ENCODE data around the gene DDX10.

DDX10 gene

DNA sequence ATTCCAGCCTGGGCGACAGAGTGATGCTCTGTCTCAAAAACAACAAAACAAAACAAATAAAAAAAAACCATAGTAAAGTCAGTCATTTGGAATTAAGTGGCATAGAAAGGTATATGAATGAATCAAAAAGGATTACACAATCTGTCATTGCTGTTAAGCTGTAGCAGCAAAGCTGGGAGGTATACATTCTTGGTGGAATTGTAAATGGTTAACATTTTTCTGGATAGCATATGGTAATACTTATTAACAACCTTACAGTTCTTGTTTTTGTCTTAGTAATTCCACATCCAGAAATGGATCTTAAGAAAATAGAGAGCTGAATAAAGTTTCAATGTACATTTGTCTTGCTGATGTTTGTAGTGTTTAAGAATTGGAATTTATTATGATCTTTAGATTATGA is 30.0 kb downstream of the DDX10 start:
- no peaks in the 10 kb centered on the region for H3K36me3 ChIP-seq (ENCODE audit: insufficient read depth)

DNA sequence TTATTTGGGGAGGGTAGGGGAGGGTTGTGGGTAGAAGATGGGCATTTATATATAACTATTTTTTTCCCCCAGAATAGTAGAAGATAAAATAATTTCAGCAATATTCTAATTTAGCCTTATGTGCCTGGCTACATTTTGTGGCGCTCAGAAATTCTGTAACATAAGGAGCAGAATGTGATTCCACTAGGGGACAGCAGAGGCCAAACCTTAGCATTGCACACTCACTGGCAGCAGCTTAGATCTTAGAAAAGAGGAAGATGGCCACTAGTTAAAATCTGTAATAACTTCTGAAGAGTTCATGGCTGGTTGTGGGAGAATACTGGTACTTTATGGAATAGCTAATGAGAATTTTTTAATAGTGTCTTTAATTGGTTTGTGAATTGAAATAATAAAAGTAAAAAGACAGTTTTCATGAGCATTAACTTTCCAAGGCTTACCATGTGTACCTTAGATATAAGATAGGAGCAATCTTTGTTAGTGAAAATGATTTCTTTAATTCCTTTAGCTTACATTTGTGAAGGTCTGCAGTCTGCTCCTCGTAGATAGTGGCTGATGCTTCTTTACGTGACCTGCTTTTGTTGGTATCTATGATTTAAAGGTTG is 33.1 kb downstream of the DDX10 start:
- Histone ChIP-seq H3K9ac (no peak overlapping the region), H4K20me1 (ENCODE audit: insufficient read depth) (no peaks in the 10 kb centered on the region), H3K79me2 (ENCODE audit: insufficient read depth, low read depth) (no peaks in the 10 kb centered on the region), H3K27me3 (ENCODE audit: insufficient read depth, low read depth) (no peaks in the 10 kb centered on the region), H3K4me3 (IDR thresholded peaks at IDR 0.05; ENCODE audit: insufficient read depth, low read depth, low read length) (no peak overlapping the region), H3K4me1 (ENCODE audit: low read depth, poor library complexity, severe bottlenecking) (no peaks in the 10 kb centered on the region), H3K27ac (no peak overlapping the region), H3K4me2 (no peak overlapping the region), H3K36me3 (ENCODE audit: insufficient read depth) (no peaks in the 10 kb centered on the region), H2AFZ (ENCODE audit: low read depth) (no peak overlapping the region)
- TF ChIP-seq, protein P1, sequence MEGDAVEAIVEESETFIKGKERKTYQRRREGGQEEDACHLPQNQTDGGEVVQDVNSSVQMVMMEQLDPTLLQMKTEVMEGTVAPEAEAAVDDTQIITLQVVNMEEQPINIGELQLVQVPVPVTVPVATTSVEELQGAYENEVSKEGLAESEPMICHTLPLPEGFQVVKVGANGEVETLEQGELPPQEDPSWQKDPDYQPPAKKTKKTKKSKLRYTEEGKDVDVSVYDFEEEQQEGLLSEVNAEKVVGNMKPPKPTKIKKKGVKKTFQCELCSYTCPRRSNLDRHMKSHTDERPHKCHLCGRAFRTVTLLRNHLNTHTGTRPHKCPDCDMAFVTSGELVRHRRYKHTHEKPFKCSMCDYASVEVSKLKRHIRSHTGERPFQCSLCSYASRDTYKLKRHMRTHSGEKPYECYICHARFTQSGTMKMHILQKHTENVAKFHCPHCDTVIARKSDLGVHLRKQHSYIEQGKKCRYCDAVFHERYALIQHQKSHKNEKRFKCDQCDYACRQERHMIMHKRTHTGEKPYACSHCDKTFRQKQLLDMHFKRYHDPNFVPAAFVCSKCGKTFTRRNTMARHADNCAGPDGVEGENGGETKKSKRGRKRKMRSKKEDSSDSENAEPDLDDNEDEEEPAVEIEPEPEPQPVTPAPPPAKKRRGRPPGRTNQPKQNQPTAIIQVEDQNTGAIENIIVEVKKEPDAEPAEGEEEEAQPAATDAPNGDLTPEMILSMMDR (conservative IDR thresholded peaks at IDR 0.05; ENCODE audit: low read depth, low read length): peak; percentile 61

More for the DNA sequence above, 30.0 kb downstream of the DDX10 start:
- Histone ChIP-seq H3K27me3 (ENCODE audit: insufficient read depth, low read depth) (no peaks in the 10 kb centered on the region), H3K4me1 (ENCODE audit: low read depth, poor library complexity, severe bottlenecking) (no peaks in the 10 kb centered on the region), H2AFZ (ENCODE audit: low read depth) (no peak overlapping the region), H3K27ac (no peak overlapping the region), H3K4me2 (no peak overlapping the region), H3K4me3 (IDR thresholded peaks at IDR 0.05; ENCODE audit: insufficient read depth, low read depth, low read length) (no peak overlapping the region), H4K20me1 (ENCODE audit: insufficient read depth) (no peaks in the 10 kb centered on the region), H3K79me2 (ENCODE audit: insufficient read depth, low read depth) (no peaks in the 10 kb centered on the region), H3K9ac (no peak overlapping the region)
- TF ChIP-seq, protein P1 (conservative IDR thresholded peaks at IDR 0.05; ENCODE audit: low read depth, low read length): no peak

DNA sequence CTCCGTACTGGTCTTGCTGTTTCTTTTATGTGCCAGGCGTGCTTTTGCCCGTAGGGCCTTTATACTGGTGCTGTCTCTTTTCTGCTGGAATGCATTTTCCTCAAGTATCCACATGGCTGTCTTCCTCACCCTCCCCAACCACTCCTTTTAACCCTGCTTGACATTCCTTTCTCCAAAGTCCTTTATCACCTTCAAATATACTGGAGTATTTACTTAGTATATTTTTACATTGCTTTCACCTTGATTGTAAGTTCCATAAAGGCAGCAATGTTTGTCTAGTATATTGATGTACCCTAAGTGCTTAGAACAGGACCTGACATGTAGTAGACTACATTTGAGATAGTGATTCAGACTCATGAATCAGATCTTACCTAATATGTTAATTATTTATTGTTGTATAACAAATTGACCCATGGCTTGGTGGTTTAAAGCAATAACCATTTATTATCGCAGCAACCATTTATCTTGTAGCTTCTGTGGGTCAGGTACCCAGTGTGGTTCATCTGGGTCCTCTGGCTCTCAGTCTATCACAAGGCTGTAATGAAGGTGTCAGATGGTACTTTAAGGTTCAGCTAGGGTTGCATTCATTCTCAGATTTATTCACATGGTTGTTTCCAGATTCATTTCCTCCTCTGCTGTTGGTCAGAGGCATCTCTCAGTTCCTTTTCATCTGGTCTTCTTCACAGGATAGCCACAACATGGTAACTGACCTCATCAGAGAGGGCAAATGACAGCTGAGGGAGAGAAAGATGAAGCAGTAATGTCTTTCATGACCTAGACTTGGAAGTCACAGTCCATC is 34.2 kb downstream of the DDX10 start:
- no peaks in the 10 kb centered on the region for H3K79me2 ChIP-seq (ENCODE audit: insufficient read depth, low read depth)
- H4K20me1 ChIP-seq (ENCODE audit: insufficient read depth): no peaks in the 10 kb centered on the region
- H3K4me1 ChIP-seq (ENCODE audit: low read depth, poor library complexity, severe bottlenecking): no peaks in the 10 kb centered on the region
- no peak overlapping the region for H2AFZ ChIP-seq (ENCODE audit: low read depth)
- H3K4me2 ChIP-seq: no peak overlapping the region
- TF ChIP-seq, protein P1 (conservative IDR thresholded peaks at IDR 0.05; ENCODE audit: low read depth, low read length): no peak
- no peaks in the 10 kb centered on the region for H3K27me3 ChIP-seq (ENCODE audit: insufficient read depth, low read depth)
- no peak overlapping the region for H3K4me3 ChIP-seq (IDR thresholded peaks at IDR 0.05; ENCODE audit: insufficient read depth, low read depth, low read length)
- no peak overlapping the region for H3K9ac ChIP-seq
- H3K36me3 ChIP-seq (ENCODE audit: insufficient read depth): no peaks in the 10 kb centered on the region
- H3K27ac ChIP-seq: no peak overlapping the region

DNA sequence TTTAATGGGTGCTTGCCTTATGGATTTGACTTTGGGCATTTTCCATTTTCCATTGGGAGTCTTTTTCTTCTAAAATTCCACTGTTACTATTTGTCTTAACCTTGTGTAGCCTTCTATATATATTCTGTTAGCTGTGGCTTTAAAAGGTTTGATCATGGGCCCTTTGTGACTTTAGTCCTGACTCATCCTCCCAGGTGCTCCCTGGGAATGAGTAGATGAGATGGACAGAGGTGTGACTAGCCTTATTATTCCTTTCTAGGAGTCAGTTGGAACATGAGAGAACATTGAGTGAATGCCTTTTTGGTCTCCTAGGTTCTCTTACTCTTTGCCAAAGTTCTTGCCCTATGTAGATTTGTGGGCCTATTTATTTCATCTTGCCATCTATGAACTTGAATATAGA is 39.0 kb downstream of the DDX10 start:
- Histone ChIP-seq H3K4me2 (no peak overlapping the region), H3K36me3 (ENCODE audit: insufficient read depth) (no peaks in the 10 kb centered on the region; the same call in 1 of the 2 replicates), H4K20me1 (ENCODE audit: insufficient read depth) (no peaks in the 10 kb centered on the region), H3K27ac (no peak overlapping the region), H3K27me3 (ENCODE audit: insufficient read depth, low read depth) (no peaks in the 10 kb centered on the region), H2AFZ (ENCODE audit: low read depth) (no peak overlapping the region), H3K4me3 (IDR thresholded peaks at IDR 0.05; ENCODE audit: insufficient read depth, low read depth, low read length) (no peak overlapping the region), H3K9ac (no peak overlapping the region), H3K79me2 (ENCODE audit: insufficient read depth, low read depth) (no peaks in the 10 kb centered on the region), H3K4me1 (ENCODE audit: low read depth, poor library complexity, severe bottlenecking) (no peaks in the 10 kb centered on the region)
- TF ChIP-seq, protein P1 (conservative IDR thresholded peaks at IDR 0.05; ENCODE audit: low read depth, low read length): no peak
